ENCODE results near the gene IDH3G. TPM values are rescaled to one million over a fixed set of nuclear protein-coding genes. Genes with fewer than 3 reads are reported as not detected.
"Not testable (repeated sequence)": the region's sequence is repeated elsewhere in the genome, so short reads cannot be mapped to it uniquely, and the experiment has no call there.

Gene IDH3G
- total and polyA plus RNA-seq, 8 donors: 31.0 to 186 (median 54.2) TPM

- peak in 1 of 2 donors; percentile 48 for DNase-seq
- H3K9me3 ChIP-seq: no peaks in the 10 kb centered on the region
- peaks cover 4 to 15% (median 9%) of the 10 kb centered on the region in 4 donors for H3K4me1 ChIP-seq
- TF ChIP-seq POLR2AphosphoS5 (IDR thresholded peaks at IDR 0.05): no peak
- TF ChIP-seq POLR2A (IDR thresholded peaks at IDR 0.05): no peak
- TF ChIP-seq CTCF (IDR thresholded peaks at IDR 0.05): no peak
- TF ChIP-seq EP300 (IDR thresholded peaks at IDR 0.05): no peak
- H3K4me3 ChIP-seq: peak overlapping the region in 3 of 4 donors; percentile 13 to 27 (median 18)
- intact Hi-C loops (cut with DNase I; ENCODE audit: low total_unique reads): no loop called here
- peaks cover 0 to 19% (median 10%) of the 10 kb centered on the region in 4 donors for H3K36me3 ChIP-seq
- peak overlapping the region; percentile 1 to 73 (median 52) for H3K27ac ChIP-seq
- no peaks in the 10 kb centered on the region for H3K27me3 ChIP-seq
- WGBS, 5 donors: 10 to 46% (median 19%) methylated on average over 23 to 38 of the region's 38 CpGs
These were observed 49.7 kb downstream of the IDH3G start for GRCh38 chrX:153744210-153745066.

DNA sequence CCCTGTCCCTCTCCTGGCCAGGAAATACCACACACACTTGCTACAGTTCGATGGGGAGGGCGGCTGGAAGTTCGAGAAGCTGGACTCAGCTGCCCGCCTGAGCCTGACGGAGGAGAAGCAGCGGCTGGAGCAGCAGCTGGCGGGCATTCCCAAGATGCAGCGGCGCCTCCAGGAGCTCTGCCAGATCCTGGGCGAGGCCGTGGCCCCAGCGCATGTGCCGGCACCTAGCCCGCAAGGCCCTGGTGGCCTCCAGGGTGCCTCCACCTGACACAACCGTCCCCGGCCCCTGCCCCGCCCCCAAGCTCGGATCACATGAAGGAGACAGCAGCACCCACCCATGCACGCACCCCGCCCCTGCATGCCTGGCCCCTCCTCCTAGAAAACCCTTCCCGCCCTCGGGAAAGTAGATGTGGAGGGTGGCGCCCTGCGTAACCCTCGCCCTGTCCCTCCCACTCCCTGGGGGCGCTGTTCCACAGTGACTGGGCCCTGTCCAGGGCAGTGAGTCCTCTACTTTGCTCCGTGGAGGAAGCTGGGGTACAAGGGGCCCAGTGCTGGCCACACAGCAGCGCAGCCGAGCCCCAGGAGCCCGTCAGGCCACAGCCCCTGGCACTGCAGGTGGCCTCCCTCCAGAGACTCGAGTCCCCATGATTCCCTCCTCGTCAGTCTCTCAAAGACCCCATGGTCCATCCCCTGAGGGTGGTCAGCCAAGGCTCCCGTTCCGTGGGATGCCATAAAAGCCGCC, 50.5 kb downstream of the IDH3G start:
- Histone ChIP-seq H3K27ac (peak overlapping the region; percentile 1 to 73 (median 52)), H3K36me3 (peaks cover 0 to 27% (median 12%) of the 10 kb centered on the region in 4 donors), H3K4me3 (peak overlapping the region in 3 of 4 donors; percentile 13 to 27 (median 18)), H3K4me1 (peaks cover 4 to 15% (median 9%) of the 10 kb centered on the region in 4 donors)
- DNase-seq: peak; percentile 77 to 82
- TF ChIP-seq POLR2AphosphoS5 (IDR thresholded peaks at IDR 0.05): peak in 1 of 3 donors; percentile 3
- intact Hi-C loops (cut with DNase I; ENCODE audit: low total_unique reads); H3K27me3 ChIP-seq; H3K9me3 ChIP-seq: not testable (repeated sequence)
- 24 to 51% (median 41%) methylated on average over 7 to 34 of the region's 35 CpGs; no CpG with 5 or more reads in 1 of the 5 donors for WGBS, 5 donors

DNA sequence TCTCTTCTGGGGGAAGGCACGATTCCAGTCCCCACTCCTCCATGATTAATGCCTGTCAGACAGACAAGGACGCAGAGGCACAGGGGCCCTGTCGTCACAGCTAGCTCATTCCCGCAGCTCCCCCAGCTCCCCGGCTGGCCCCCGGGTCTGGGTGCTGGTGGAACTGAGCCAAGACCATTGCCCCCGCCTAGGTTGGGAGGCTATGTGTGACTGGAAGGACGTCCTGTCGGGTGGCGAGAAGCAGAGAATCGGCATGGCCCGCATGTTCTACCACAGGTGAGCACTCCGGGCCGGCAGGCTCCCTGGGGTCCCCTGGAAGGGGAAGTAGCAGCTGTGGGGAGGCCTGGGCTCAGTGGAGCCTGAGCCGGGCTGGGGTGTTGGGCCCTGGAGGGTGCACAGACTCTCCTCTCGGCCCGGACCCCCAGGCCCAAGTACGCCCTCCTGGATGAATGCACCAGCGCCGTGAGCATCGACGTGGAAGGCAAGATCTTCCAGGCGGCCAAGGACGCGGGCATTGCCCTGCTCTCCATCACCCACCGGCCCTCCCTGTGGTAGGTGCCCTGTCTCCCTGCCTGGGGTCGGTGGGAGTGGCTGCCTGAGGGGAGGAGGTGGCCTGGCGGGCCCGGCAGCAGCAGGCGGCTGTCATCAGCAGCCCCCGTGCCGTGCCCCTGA, 51.2 kb downstream of the IDH3G start:
- WGBS, 5 donors: 64 to 83% (median 71%) methylated on average over 15 to 32 of the region's 32 CpGs; no CpG with 5 or more reads in 1 of the 5 donors
- H3K9me3 ChIP-seq; H3K27me3 ChIP-seq; DNase-seq; intact Hi-C loops (cut with DNase I; ENCODE audit: low total_unique reads): not testable (repeated sequence)
- peaks cover 4 to 15% (median 9%) of the 10 kb centered on the region in 4 donors for H3K4me1 ChIP-seq
- peak overlapping the region in 1 of 4 donors; percentile 7 for H3K4me3 ChIP-seq
- H3K36me3 ChIP-seq: peaks cover 0 to 27% (median 14%) of the 10 kb centered on the region in 4 donors
- peak overlapping the region in 3 of 5 donors; percentile 38 to 53 (median 52) for H3K27ac ChIP-seq

DNA sequence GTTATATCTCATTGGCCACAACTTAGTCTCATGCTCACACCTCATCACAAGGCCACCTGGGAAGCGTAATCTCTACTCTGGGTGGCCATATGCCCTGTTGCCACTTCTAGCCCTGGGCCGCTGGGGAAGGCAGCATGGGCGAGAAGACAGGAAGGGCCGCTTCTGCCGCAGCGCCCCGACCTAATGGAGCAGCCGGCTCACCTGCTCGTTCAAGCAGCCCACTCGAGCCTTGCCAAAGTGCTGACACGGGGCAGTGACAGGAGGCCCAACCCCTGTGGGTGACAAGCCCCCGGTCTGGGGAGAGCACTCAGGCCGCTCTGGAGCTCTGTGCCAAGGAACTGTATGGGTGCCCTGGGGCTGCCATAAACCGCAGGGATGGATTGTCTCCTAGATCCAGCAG, 52.1 kb downstream of the IDH3G start:
- intact Hi-C loops (cut with DNase I; ENCODE audit: low total_unique reads); H3K27ac ChIP-seq; H3K27me3 ChIP-seq; H3K9me3 ChIP-seq; DNase-seq; H3K4me3 ChIP-seq: not testable (repeated sequence)
- WGBS, 5 donors: 88 to 100% (median 97%) methylated on average over 1 to 14 of the region's 14 CpGs
- Histone ChIP-seq H3K36me3 (peaks cover 0 to 33% (median 20%) of the 10 kb centered on the region in 4 donors), H3K4me1 (peaks cover 4 to 15% (median 9%) of the 10 kb centered on the region in 4 donors)

DNA sequence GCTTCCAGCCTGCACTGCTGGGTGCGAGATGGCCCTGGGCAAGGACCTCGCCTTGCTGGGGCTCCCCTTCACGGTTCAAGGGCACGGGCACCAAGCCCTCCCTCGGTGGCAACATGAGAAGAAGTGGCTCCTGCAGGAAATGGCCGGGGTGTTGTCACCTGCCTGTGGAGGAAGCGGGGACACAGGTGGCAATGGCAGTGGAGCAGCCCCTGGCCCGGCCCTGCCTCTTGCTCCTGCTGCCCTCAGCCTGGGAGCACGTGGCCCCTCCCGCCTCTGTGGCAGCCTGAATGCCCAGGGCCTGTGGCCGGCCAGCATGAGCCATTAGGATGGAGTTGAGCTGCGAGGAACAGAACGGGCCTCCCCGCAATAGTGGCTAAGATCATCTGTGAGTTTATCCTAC, 52.7 kb downstream of the IDH3G start:
- TF ChIP-seq CTCF (IDR thresholded peaks at IDR 0.05): no peak
- DNase-seq: no peak
- intact Hi-C loops (cut with DNase I; ENCODE audit: low total_unique reads): no loop called here
- H3K4me3 ChIP-seq: no peak overlapping the region
- 73 to 92% (median 88%) methylated on average over 2 to 14 of the region's 14 CpGs for WGBS, 5 donors
- no peaks in the 10 kb centered on the region for H3K9me3 ChIP-seq
- peaks cover 4 to 15% (median 9%) of the 10 kb centered on the region in 4 donors for H3K4me1 ChIP-seq
- peaks cover 0 to 40% (median 26%) of the 10 kb centered on the region in 4 donors for H3K36me3 ChIP-seq
- no peaks in the 10 kb centered on the region for H3K27me3 ChIP-seq
- H3K27ac ChIP-seq: no peak overlapping the region
